Gastrocnemius medialis (tissue), 4 donors: ENCODE measurements around the gene SLC5A6. TPM values are rescaled to one million over a fixed set of nuclear protein-coding genes. Genes with fewer than 3 reads are reported as not detected.

ENCODE experiments used
- ATAC-seq, 2 donors: fragments of 150-250 bp; one replicate each; pipeline ENCODE4 v1.9.1; 2016
- DNase-seq, 2 donors: peaks; one replicate each; pipeline ENCODE4 v3.0.0-alpha.2; 2019
- H3K27ac ChIP-seq, 4 donors: fragments of 200-600 bp; sonication (generic); 1 replicate in 1 of 4; 2 replicates in 3 of 4; pipeline ENCODE4 v1.5.1; 2016 to 2018; ENCODE audit warnings: mild to moderate bottlenecking in 2 of 4, moderate library complexity in 1 of 4
- H3K27me3 ChIP-seq, 3 donors: fragments of 200-600 bp; sonication (generic) in 2 of 3; 1 replicate in 1 of 3; 2 replicates in 2 of 3; pipeline versions ENCODE4 v1.5.1 to v1.6.0; 2016 to 2019; ENCODE audit warnings: mild to moderate bottlenecking in 1 of 3, moderate library complexity in 1 of 3
- H3K36me3 ChIP-seq, 2 donors: fragments of 200-600 bp; sonication (generic) in 1 of 2; one replicate each; pipeline ENCODE4 v1.5.1; 2017 to 2018
- H3K4me1 ChIP-seq, 2 donors: fragments of 200-600 bp; sonication (generic) in 1 of 2; one replicate each; pipeline ENCODE4 v1.5.1; 2016 to 2017; ENCODE audit warnings: mild to moderate bottlenecking in 2 of 2
- H3K4me3 ChIP-seq, 4 donors: fragments of 200-600 bp; sonication (generic) in 3 of 4; 1 replicate in 1 of 4; 2 replicates in 3 of 4; pipeline ENCODE4 v1.5.1; 2016 to 2019; ENCODE audit warnings: mild to moderate bottlenecking in 2 of 4
- H3K9me3 ChIP-seq, 3 donors: fragments of 200-600 bp; sonication (generic) in 2 of 3; 1 replicate in 1 of 3; 2 replicates in 2 of 3; pipeline ENCODE4 v1.5.1; 2016 to 2019
- POLR2A ChIP-seq, 2 donors: fragments of 450-650 bp; IDR thresholded peaks; one replicate each; pipeline ENCODE4 v1.6.1; 2017; ENCODE audit warnings: antibody characterized with exemption in 2 of 2, mild to moderate bottlenecking in 2 of 2, moderate library complexity in 2 of 2
- in situ Hi-C, 4 donors: fragments of 200-750 bp; cut with MboI; loops; one replicate each; pipeline versions ENCODE4 v1.15.0 to v1.8.0; 2017; ENCODE audit warnings: low sequenced_read_pairs in 4 of 4
- intact Hi-C: fragments of 100-400 bp; cut with DNase I; formaldehyde crosslinking; loops from one replicate; pipeline ENCODE4 v1.15.1; 2023; ENCODE audit warnings: low total_unique reads
- total RNA-seq, 4 donors: library from RNA; depleted of rRNA; stranded (reverse); fragments of >200 nt; gene quantifications; one replicate each; pipeline versions ENCODE4 v1.1.0 to v1.2.3, GENCODE V29; 2016
- TF ChIP-seq, protein P1 (sequence below), 5 experiments: fragments of 450-650 bp in 3 of 5; fragments of 200-600 bp in 2 of 5; sonication (generic) in 2 of 5; IDR thresholded peaks in 4 of 5; conservative IDR thresholded peaks in 1 of 5; 1 replicate in 4 of 5; 2 replicates in 1 of 5; pipeline ENCODE4 v1.5.1; 2016 to 2019; ENCODE audit warnings: antibody characterized with exemption in 5 of 5, mild to moderate bottlenecking in 3 of 5, moderate library complexity in 3 of 5

Gene SLC5A6
- total RNA-seq, 4 donors from 2014 or later = 19.0 to 46.5 (median 32.5) TPM

DNA sequence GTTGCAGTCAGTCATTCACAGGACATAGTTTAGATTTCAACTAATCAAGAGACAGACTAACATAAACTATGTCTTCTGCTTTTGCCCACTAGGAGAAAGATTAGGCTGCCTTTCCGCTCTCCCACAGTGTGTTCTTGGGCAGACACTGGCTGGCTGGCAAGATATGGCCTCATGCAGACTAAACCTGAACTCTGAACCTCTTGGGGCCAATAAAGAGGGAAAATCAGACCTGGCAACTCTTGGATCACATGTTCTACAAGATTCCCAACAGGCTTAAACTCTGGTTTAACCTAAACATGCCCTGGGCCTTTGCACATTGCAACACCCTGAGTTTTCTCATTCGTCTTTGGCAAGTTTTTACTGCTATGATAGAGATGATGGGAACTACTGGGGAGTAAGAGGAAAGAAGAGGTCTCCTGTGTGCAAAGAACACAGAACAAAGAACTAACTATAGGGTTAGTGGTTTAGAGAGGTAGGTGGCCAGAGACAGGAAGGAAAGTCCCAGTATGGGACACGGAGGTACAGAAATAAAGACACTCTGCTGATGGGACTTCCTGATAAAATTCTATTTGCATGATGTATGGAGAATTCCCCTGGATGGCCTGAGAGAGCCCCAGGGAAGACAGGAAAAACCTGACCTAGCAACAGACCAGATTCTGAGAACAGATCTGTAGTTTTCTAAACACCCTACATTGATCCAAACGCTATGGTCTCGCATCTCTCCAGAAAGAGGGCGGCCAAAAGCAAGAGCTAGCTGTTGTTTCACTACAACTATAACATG lies 2.3 kb downstream of the SLC5A6 start:
- TF ChIP-seq, protein P1, sequence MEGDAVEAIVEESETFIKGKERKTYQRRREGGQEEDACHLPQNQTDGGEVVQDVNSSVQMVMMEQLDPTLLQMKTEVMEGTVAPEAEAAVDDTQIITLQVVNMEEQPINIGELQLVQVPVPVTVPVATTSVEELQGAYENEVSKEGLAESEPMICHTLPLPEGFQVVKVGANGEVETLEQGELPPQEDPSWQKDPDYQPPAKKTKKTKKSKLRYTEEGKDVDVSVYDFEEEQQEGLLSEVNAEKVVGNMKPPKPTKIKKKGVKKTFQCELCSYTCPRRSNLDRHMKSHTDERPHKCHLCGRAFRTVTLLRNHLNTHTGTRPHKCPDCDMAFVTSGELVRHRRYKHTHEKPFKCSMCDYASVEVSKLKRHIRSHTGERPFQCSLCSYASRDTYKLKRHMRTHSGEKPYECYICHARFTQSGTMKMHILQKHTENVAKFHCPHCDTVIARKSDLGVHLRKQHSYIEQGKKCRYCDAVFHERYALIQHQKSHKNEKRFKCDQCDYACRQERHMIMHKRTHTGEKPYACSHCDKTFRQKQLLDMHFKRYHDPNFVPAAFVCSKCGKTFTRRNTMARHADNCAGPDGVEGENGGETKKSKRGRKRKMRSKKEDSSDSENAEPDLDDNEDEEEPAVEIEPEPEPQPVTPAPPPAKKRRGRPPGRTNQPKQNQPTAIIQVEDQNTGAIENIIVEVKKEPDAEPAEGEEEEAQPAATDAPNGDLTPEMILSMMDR (IDR thresholded peaks at IDR 0.05 in 4 of 5, conservative IDR thresholded peaks at IDR 0.05 in 1 of 5) = no peak
- no peak for TF ChIP-seq POLR2A (IDR thresholded peaks at IDR 0.05)
- DNase-seq = no peak
- intact Hi-C loops = loop anchor here (5.0 to 10.0 kb wide), 3 partner anchors 72 to 275 kb away; partner anchors contain the start of genes GTF3C2, IFT172 and TRIM54
- Histone ChIP-seq H3K36me3 (peaks cover 0 to 48% of the 10 kb centered on the region in 2 donors), H3K9me3 (no peaks in the 10 kb centered on the region), H3K27ac (no peak overlapping the region), H3K27me3 (no peaks in the 10 kb centered on the region), H3K4me1 (peaks cover 12 to 18% of the 10 kb centered on the region in 2 donors), H3K4me3 (no peak overlapping the region)
- in situ Hi-C loops = loop anchor here in 1 of 4 donors (25.0 kb wide), 1 partner anchor 248 kb away; the partner anchor contains the start of gene MAPRE3
- ATAC-seq = no peak

- DNase-seq (no peak), ATAC-seq (no peak)
- H3K27ac ChIP-seq = no peak overlapping the region
- TF ChIP-seq, protein P1 (IDR thresholded peaks at IDR 0.05 in 4 of 5, conservative IDR thresholded peaks at IDR 0.05 in 1 of 5) = no peak
- TF ChIP-seq POLR2A (IDR thresholded peaks at IDR 0.05) = no peak
- peaks cover 0 to 58% of the 10 kb centered on the region in 2 donors for H3K36me3 ChIP-seq
- in situ Hi-C loops (loop anchor here in 1 of 4 donors (25.0 kb wide), 1 partner anchor 246 kb away; the partner anchor contains the start of gene MAPRE3), intact Hi-C loops (no loop called here)
- no peaks in the 10 kb centered on the region for H3K27me3 ChIP-seq
- no peaks in the 10 kb centered on the region for H3K9me3 ChIP-seq
- H3K4me3 ChIP-seq = no peak overlapping the region
- H3K4me1 ChIP-seq = peaks cover 12 to 13% of the 10 kb centered on the region in 2 donors
Measured at GRCh38 chr2:27208486-27209050, 3.5 kb downstream of the SLC5A6 start.

DNA sequence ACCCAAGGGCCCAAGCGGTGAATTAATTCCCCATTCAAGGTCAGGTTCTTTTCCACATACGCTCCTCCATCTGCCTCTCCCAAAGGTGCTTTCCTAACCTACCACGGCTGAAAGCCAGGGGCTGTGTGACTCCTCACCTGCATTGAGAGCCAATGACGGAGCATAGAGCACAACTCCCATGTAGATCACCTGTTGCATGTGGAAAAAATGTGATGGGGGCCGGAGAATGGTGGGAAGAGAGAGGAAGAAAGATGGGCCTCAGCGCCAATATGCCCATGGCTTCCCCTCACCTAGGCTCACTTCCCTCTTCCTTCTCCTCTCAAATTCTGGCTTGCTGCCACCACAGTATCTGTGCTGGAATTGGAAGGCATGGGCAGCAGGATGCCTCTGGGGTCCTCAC lies 5.7 kb downstream of the SLC5A6 start:
- no peaks in the 10 kb centered on the region for H3K9me3 ChIP-seq
- DNase-seq (no peak), ATAC-seq (no peak)
- peaks cover 4 to 5% of the 10 kb centered on the region in 2 donors for H3K4me1 ChIP-seq
- no peaks in the 10 kb centered on the region for H3K27me3 ChIP-seq
- intact Hi-C loops (no loop called here), in situ Hi-C loops (loop anchor here in 1 of 4 donors (25.0 kb wide), 1 partner anchor 244 kb away; the partner anchor contains the start of gene MAPRE3)
- no peak overlapping the region for H3K27ac ChIP-seq
- TF ChIP-seq, protein P1 (IDR thresholded peaks at IDR 0.05 in 4 of 5, conservative IDR thresholded peaks at IDR 0.05 in 1 of 5) = no peak
- H3K4me3 ChIP-seq = no peak overlapping the region
- H3K36me3 ChIP-seq = peaks cover 0 to 78% of the 10 kb centered on the region in 2 donors

- H3K27ac ChIP-seq = no peak overlapping the region
- H3K9me3 ChIP-seq = no peaks in the 10 kb centered on the region
- intact Hi-C loops = no loop called here
- ATAC-seq (no peak), DNase-seq (no peak)
- in situ Hi-C loops = loop anchor here in 1 of 4 donors (25.0 kb wide), 1 partner anchor 243 kb away; the partner anchor contains the start of gene MAPRE3
- no peaks in the 10 kb centered on the region for H3K4me1 ChIP-seq
- H3K36me3 ChIP-seq = peaks cover 0 to 87% of the 10 kb centered on the region in 2 donors
- H3K27me3 ChIP-seq = no peaks in the 10 kb centered on the region
- no peak for TF ChIP-seq POLR2A (IDR thresholded peaks at IDR 0.05)
- TF ChIP-seq, protein P1 (IDR thresholded peaks at IDR 0.05 in 4 of 5, conservative IDR thresholded peaks at IDR 0.05 in 1 of 5) = no peak
- H3K4me3 ChIP-seq = no peak overlapping the region
Measured at GRCh38 chr2:27205206-27205605, 6.9 kb downstream of the SLC5A6 start.
